ENCODE data around the gene WDR47. TPM values are rescaled to one million over a fixed set of nuclear protein-coding genes. Genes with fewer than 3 reads are reported as not detected.
A peak's percentile ranks its signal among the peaks of the same experiment; 100 is the strongest.

The WDR47 gene
- total RNA-seq = 18.3 and 25.2 TPM in 2 replicates

GRCh38 chr1:109041621-109042468, at the start of gene WDR47:
Gene WDR47 (minus strand): TSS chr1:109042102. CDS start chr1:109023512, 18,590 bp downstream.
- DNase-seq (ENCODE audit: extremely low read depth, low read depth, low spot score) = peak; percentile 48

DNA sequence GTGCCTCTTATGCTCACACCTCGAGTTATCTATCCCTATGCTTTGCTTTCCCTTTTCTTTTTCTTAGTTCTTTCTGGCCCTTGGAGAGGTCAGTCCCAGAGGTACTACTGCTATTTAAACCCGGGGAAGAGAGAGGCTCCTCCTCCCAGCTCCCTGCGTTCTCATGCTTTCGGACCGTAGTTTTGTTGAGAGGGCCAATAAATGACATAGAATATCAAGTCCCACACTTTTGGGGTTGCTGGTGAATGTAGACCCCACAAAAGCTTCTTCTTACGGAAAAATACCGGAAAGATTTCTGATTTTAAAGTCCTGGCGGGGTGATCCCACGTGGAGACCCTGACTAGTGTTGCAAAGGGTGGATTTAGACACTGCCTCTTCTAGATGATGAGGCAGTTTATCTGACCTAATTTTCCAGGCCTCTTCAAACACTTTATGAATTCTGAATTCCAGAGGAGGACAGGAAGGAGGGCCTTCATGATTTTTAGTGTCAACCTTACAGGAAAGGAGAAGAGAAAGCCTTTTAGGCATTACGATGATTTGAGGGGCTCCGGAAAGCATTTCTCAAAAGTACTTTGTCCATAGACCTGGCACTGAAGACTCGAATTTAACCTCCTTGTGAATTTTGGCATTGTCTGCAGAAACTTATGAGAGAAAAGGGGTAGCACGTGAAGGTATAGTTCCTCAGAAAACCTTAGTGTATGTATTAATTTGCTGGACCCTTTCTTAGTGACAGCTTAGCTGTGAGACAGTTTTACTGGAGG, 49.4 kb upstream of the WDR47 start:
- DNase-seq (ENCODE audit: extremely low read depth, low read depth, low spot score) = no peak

- peak; percentile 82 for DNase-seq (ENCODE audit: extremely low read depth, low read depth, low spot score)
These were observed 48.5 kb upstream of the WDR47 start, which contains the start of gene TMEM167B for GRCh38 chr1:109090196-109091077. Gene TMEM167B (plus strand): TSS chr1:109090764. CDS start chr1:109090873, 109 bp downstream.

GRCh38 chr1:109089242-109090015, 47.5 kb upstream of the WDR47 start:
- no peak for DNase-seq (ENCODE audit: extremely low read depth, low read depth, low spot score)

DNA sequence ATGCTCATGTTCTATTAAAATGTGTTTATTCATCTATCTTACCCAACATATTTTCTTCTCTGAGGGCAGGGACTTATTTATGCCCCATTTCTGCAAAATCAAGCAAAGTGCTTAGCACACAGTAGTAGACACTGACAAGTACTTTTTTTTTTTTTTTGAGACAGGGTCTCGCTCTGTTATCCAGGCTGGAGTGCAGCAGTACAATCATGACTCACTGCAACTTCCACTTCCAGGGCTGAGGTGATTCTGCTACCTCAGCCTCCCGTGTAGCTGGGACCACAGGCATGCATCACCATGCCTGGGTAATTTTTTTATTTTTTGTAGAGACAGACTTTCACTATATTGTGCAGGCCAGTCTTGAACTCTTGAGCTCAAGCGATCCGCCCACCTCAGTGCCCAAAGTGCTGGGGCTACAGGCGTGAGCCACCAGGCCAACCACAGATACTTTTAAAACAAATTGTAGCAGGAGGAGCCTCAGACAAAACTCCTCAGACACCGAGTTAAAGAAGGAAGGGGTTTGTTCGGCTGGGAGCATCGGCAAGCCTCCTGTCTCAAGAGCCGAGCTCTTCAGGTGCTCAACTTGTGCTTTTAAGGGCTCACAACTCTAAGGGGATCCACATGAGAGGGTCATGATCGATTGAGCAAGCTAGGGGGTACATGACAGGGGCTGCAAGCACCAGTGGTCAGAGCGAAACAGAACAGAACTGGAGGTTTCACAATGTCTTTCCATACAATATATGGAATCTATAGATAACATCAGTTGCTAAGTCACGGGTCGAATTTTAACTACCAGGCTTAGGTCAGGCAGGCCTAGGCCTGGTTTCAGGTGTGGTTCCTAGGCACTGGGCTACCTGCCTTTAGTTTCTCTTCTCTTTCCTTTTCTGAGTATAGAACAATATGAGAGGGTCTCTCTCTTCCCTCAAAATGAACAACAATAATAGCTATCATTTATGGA, 42.9 kb upstream of the WDR47 start:
- no peak for DNase-seq (ENCODE audit: extremely low read depth, low read depth, low spot score)

DNA sequence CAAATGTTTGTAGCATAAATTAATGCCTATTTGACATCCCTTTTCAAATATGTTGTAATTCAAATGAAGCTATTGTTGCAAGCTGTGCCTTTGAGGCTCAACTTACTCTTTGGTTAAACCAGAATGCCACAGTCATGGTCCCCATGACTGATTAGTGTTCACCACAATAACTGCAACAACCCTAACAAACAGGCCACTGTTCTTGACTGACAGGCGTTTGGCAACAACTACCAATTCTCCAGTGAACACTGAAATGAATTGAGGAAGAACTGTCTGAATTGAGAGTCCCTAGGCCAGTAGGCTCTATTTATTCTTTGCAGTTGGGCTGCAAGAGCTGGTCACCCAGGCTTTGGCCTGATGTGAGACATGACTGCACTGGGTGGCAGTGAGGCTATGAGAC, 42.0 kb upstream of the WDR47 start:
- DNase-seq (ENCODE audit: extremely low read depth, low read depth, low spot score) = no peak

- DNase-seq (ENCODE audit: extremely low read depth, low read depth, low spot score) = no peak
These were observed 41.6 kb upstream of the WDR47 start for GRCh38 chr1:109083501-109083900.

- DNase-seq (ENCODE audit: extremely low read depth, low read depth, low spot score) = no peak
These were observed 38.7 kb upstream of the WDR47 start for GRCh38 chr1:109080441-109081082.

DNA sequence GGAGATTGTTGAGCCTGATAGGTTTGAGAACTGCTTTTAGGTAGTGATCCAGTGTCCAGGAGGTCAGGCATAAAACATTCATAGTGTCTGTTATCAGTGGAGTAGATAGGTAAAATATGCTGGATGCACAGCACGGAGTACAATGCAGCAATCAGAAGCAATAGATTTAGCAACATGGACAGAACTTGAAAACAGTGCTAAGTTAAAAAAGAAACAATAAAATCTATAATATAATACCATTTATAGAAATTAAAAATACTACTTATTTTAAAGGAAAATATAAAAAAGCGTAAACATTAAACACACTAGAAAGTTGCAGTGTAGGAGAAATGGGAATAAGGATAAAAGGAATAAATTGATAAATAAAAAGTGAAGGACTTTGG, 37.3 kb upstream of the WDR47 start:
- no peak for DNase-seq (ENCODE audit: extremely low read depth, low read depth, low spot score)

DNA sequence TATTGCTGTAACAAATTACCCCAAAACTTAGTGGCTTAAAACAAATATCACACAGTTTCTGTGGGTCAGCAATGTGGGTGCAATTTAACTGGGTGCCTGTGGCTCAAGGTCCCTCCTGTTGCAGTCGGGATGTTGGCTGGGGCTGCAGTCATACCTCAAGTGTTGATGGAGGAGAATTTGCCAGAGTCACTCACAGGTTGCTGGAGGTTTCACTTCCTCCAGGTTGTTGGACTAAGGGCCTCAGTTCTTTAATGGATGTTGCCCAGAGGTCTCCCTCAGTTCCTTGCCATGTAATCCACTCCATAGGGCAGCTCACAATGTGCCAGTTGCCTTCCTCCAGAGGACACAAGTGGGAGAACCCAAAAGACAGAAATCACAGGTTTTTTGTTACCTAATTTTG, 36.4 kb upstream of the WDR47 start:
- DNase-seq (ENCODE audit: extremely low read depth, low read depth, low spot score) = no peak

DNA sequence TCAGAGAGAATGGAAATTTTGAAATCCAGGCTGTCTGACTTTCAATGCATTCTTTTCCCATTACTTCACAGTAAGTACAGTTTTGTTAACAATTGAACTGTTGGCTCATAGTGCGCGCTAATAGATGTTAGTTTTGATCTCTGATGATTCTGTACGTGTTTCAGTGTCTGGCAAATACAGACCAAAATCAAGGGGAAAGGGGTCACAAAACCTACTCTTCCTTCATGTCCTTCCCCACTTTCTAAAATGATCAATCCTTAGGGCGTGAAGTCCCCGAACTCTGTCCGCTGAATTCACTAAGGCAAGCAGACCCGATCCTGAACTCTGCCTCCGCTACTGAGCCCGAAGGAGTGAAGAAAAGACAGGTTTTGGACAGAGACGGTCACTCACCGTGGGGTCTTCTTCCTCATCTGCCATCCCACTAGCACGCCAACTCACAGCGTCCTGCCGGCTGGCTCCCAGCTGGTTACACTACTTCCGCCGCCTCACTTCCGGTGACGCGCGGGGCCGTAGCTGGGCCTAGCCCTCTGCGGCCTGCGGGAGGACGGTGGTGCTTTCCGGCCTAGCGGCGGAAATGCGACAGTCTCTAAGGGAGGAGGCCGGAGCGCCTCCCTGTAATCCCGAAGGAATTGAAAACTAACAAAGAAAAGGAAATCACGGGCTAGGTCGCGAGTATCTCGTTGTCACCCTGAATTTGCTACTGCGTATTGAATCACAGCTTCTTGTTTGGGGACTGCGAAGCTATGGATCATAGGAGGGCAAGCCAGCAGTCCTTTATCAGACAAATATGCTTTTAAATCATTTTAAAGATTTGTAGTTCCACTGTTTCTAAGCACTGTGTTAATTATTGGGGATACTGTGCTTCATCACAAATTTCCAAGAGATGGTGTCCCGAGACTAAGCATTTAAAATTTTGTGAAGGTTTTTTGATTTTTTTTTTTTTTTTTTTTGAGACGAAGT, 33.9 kb upstream of the WDR47 start, which contains the start of gene TAF13:
Gene TAF13, minus strand, starts transcription at position 473 of the 960 bp plus-strand sequence. Its CDS starts 56 bp downstream, at position 417.
- DNase-seq (ENCODE audit: extremely low read depth, low read depth, low spot score) = peak; percentile 79

DNA sequence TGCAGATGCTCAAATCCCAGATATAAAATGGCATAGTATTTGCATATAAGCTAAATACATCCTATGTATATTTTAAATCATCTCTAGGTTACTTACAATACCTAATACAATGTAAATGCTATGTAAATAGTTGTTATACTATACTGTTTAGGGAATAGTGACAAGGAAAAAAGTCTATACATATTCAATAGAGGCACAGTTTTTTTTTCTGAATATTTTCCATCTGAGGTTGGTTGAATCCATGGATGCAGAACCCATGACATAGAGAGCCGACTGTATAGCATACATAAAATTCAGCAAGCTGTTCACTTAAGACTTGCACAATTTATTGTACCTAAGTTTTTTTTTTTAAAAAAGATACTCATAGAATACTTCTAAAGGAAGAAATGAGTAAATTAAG, 27.4 kb upstream of the WDR47 start:
- no peak for DNase-seq (ENCODE audit: extremely low read depth, low read depth, low spot score)

DNA sequence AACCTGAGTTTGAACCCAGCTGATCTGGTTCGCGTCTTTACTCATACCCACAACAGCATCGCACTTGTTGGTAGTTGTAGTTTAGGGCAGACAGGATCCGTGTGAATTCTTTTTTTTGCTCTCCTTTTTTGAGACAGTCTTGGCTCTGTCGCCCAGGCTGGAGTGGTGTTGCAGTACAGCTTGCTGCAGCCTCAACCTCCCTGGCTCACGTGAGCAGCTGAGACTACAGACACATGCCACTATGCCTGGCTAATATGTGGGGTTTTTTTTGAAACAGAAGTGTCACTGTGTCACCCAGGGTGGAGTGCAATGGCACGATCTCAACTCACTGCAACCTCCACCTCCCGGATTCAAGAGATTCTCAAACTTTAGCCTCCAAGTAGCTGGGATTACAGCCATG, 26.0 kb upstream of the WDR47 start:
- no peak for DNase-seq (ENCODE audit: extremely low read depth, low read depth, low spot score)

DNA sequence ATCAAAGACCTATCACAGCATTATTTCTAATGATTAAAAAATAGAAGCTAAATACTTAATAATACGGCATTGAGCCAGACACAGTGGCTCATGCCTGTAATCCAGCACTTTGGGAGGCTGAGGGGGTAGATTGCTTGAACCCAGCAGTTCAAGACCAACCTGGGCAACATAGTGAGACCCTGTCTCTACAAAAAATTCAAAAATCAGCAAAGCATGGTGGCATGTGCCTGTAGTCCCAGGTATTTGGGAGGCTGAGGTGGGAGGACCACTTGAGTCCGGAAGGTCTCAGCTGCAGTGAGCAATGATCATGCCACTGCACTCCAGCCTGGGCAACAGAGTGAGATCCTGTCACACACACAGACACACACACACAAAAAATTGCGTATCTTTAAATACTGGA, 23.2 kb upstream of the WDR47 start:
- no peak for DNase-seq (ENCODE audit: extremely low read depth, low read depth, low spot score)

GRCh38 chr1:109061183-109061582, 19.3 kb upstream of the WDR47 start:
- no peak for DNase-seq (ENCODE audit: extremely low read depth, low read depth, low spot score)

- no peak for DNase-seq (ENCODE audit: extremely low read depth, low read depth, low spot score)
These were observed 18.8 kb upstream of the WDR47 start for GRCh38 chr1:109060707-109061106.

DNA sequence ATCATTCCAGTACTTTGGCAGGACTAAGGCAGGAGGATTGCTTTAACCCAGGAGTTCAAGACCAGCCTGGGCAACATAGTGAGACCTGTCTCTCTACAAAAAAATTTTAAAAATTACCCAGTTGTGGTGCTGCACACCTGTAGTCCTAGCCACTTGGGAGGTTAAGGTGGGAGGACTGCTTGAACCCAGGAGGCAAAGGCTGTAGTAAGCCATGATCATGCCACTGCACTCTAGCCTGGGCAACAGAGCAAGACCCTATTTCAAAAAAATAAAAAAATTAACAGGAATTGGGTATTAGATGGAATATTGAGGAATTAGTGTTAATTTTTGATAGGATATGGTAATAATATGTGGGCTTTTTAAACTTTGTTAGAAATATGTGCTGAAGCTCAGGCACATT, 17.1 kb upstream of the WDR47 start:
- DNase-seq (ENCODE audit: extremely low read depth, low read depth, low spot score) = no peak

Measured in glomerular endothelial cell (primary cell).